Measurements from ENCODE around the gene WIPI1. TPM values are rescaled to one million over a fixed set of nuclear protein-coding genes. Genes with fewer than 3 reads are reported as not detected.

Gene WIPI1
- total RNA-seq, 1 experiment from 2014 or later = 38.4 TPM

DNA sequence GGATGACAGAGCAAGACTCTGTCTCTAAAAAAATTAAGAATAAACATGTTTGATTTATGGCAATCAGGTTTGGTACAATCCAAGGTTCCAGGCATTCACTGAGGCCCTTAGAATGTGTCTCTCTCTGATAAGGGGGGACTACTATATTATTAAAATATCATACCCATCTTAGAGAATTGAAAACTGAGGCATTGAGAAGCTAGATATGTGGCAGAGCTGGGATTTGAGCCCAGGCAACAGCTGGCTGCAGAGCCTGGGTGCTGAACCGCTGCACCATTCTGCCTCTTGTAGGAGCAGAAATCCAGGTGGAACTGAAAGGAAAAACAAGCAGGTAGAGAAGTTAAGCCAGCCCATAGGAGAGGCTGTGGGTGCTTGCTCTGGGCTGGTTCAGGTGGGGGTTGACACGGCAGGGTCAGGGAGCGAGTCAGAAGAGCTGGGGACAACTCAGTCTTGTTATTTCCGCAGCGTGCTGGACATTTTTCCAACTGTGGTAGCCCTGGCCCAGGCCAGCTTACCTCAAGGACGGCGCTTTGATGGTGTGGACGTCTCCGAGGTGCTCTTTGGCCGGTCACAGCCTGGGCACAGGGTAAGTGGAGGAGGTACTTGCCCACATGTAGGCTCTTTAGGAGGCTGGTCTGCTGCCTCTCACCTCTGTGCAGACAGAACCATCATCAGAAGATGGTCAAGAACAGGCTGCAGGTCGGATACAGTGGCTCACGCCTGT is 62.5 kb downstream of the WIPI1 start:
- Mint-ChIP-seq H3K9me3 (ENCODE audit: unreplicated experiment) (no peaks in the 10 kb centered on the region), H3K27ac (ENCODE audit: low read depth, unreplicated experiment) (no peak overlapping the region), H3K4me1 (ENCODE audit: insufficient read depth, unreplicated experiment) (no peaks in the 10 kb centered on the region), H3K4me3 (ENCODE audit: unreplicated experiment) (no peak overlapping the region), H3K36me3 (ENCODE audit: insufficient read depth, unreplicated experiment) (no peaks in the 10 kb centered on the region), H3K27me3 (ENCODE audit: insufficient read depth, unreplicated experiment) (no peaks in the 10 kb centered on the region)
- no TSS peak for BruUV-seq (replicated peaks)
- ChIA-PET POLR2A (no interaction called here), CTCF (interaction anchor here (0.6 to 1.0 kb wide), 3 partner anchors 10 to 132 kb away, joined by 3 read pairs; no protein-coding TSS in a partner anchor)
- no peak for DNase-seq (ENCODE audit: unreplicated experiment)
- no peak for TF ChIP-seq CTCF (IDR thresholded peaks at IDR 0.05; ENCODE audit: unreplicated experiment)
- intact Hi-C loops (cut with micrococcal nuclease) = no loop called here

GRCh38 chr17:68391561-68392268 is 65.6 kb downstream of the WIPI1 start:
- Mint-ChIP-seq H3K27me3 (ENCODE audit: insufficient read depth, unreplicated experiment) (no peaks in the 10 kb centered on the region), H3K27ac (ENCODE audit: low read depth, unreplicated experiment) (no peak overlapping the region), H3K4me3 (ENCODE audit: unreplicated experiment) (no peak overlapping the region), H3K4me1 (ENCODE audit: insufficient read depth, unreplicated experiment) (no peaks in the 10 kb centered on the region), H3K9me3 (ENCODE audit: unreplicated experiment) (no peaks in the 10 kb centered on the region), H3K36me3 (ENCODE audit: insufficient read depth, unreplicated experiment) (no peaks in the 10 kb centered on the region)
- DNase-seq (ENCODE audit: unreplicated experiment) = no peak
- intact Hi-C loops (cut with micrococcal nuclease) = no loop called here
- no peak for TF ChIP-seq CTCF (IDR thresholded peaks at IDR 0.05; ENCODE audit: unreplicated experiment)
- BruUV-seq (replicated peaks) = no TSS peak
- CTCF ChIA-PET = interaction anchor here (1.6 kb wide), 1 partner anchor 10 kb away, joined by 3 read pairs; no protein-coding TSS in a partner anchor
- POLR2A ChIA-PET = no interaction called here

- intact Hi-C loops (cut with micrococcal nuclease) = no loop called here
- no peaks in the 10 kb centered on the region for H3K27me3 Mint-ChIP-seq (ENCODE audit: insufficient read depth, unreplicated experiment)
- H3K9me3 Mint-ChIP-seq (ENCODE audit: unreplicated experiment) = no peaks in the 10 kb centered on the region
- DNase-seq (ENCODE audit: unreplicated experiment) = no peak
- BruUV-seq (replicated peaks) = no TSS peak
- ChIA-PET POLR2A (no interaction called here), CTCF (interaction anchor here (1.6 kb wide), 1 partner anchor 9 kb away, joined by 3 read pairs; no protein-coding TSS in a partner anchor)
- no peak overlapping the region for H3K27ac Mint-ChIP-seq (ENCODE audit: low read depth, unreplicated experiment)
- no peak overlapping the region for H3K4me3 Mint-ChIP-seq (ENCODE audit: unreplicated experiment)
- H3K36me3 Mint-ChIP-seq (ENCODE audit: insufficient read depth, unreplicated experiment) = no peaks in the 10 kb centered on the region
- no peaks in the 10 kb centered on the region for H3K4me1 Mint-ChIP-seq (ENCODE audit: insufficient read depth, unreplicated experiment)
- TF ChIP-seq CTCF (IDR thresholded peaks at IDR 0.05; ENCODE audit: unreplicated experiment) = no peak
These were observed 66.3 kb downstream of the WIPI1 start for GRCh38 chr17:68390888-68391545.

DNA sequence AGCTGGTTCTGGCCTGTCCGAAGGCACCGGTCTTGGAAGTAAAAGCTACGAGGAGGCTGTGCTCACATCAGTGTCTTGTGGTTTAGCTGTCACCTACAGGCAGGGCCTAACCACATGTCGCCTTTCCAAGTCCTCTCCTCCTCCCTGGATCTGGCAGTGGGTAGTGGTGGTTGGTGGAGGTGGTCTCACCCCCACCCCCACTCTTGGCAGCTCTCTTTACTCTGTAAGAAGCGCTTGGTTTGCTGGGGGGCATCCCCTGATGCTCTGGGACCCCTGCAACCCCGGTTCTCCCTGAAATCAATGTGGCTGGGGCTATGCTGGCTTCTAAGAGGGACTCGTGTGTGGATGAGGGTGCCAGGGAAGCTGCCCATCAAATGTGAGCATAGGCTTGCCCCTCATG is 68.3 kb downstream of the WIPI1 start:
- intact Hi-C loops (cut with micrococcal nuclease) = no loop called here
- Mint-ChIP-seq H3K4me1 (ENCODE audit: insufficient read depth, unreplicated experiment) (peaks cover 3% of the 10 kb centered on the region), H3K27ac (ENCODE audit: low read depth, unreplicated experiment) (no peak overlapping the region), H3K36me3 (ENCODE audit: insufficient read depth, unreplicated experiment) (no peaks in the 10 kb centered on the region), H3K4me3 (ENCODE audit: unreplicated experiment) (no peak overlapping the region), H3K9me3 (ENCODE audit: unreplicated experiment) (no peaks in the 10 kb centered on the region), H3K27me3 (ENCODE audit: insufficient read depth, unreplicated experiment) (no peaks in the 10 kb centered on the region)
- ChIA-PET POLR2A (interaction anchor here (1.1 kb wide), 1 partner anchor 39 kb away, joined by 3 read pairs; no protein-coding TSS in a partner anchor), CTCF (interaction anchor here (0.7 to 1.3 kb wide), 2 partner anchors 8 to 10 kb away, joined by 3 to 4 read pairs; no protein-coding TSS in a partner anchor)
- no peak for TF ChIP-seq CTCF (IDR thresholded peaks at IDR 0.05; ENCODE audit: unreplicated experiment)
- no peak for DNase-seq (ENCODE audit: unreplicated experiment)
- no TSS peak for BruUV-seq (replicated peaks)
